PFSK-1 (cell line): Measurements from ENCODE around the gene CTXN2.

Experiments used
- REST ChIP-seq, 2 experiments: IDR thresholded peaks; 2 replicates each; pipeline versions ENCODE4 v1.6.1 to v1.8.0; 2011 to 2012; ENCODE audit warnings: low read depth in 2 of 2, low read length in 2 of 2, control low read depth in 1 of 2, inconsistent platforms in 1 of 2, mild to moderate bottlenecking in 1 of 2, moderate library complexity in 1 of 2; ENCODE audit not compliant: insufficient read depth in 1 of 2
- SIN3A ChIP-seq: IDR thresholded peaks from 2 replicates; pipeline ENCODE4 v1.6.1; 2012; ENCODE audit warnings: mild to moderate bottlenecking, low read length, moderate library complexity, borderline replicate concordance; ENCODE audit not compliant: insufficient read depth
- TAF1 ChIP-seq: IDR thresholded peaks from 2 replicates; pipeline ENCODE4 v1.6.1; 2012; ENCODE audit warnings: low read length, control low read depth, borderline replicate concordance; ENCODE audit not compliant: insufficient read depth

GRCh38 chr15:48221885-48222284 is 30.4 kb downstream of the CTXN2 start:
- TF ChIP-seq REST (IDR thresholded peaks at IDR 0.05; ENCODE audit: insufficient read depth in 1 of 2, low read depth in 2 of 2, low read length in 2 of 2) (no peak), SIN3A (no peak), TAF1 (no peak)
